HG03139 (cell line): ENCODE results near the gene PPP1R8.

Experiments
- ATAC-seq: cut with Tn5 transposase; IDR thresholded peaks from one replicate; pipeline ENCODE4 v1.9.1; 2021; ENCODE audit not compliant: unreplicated experiment

Gene PPP1R8

GRCh38 chr1:27889506-27889905 lies 58.9 kb downstream of the PPP1R8 start:
- ATAC-seq = no peak

GRCh38 chr1:27891196-27891889 lies 60.8 kb downstream of the PPP1R8 start:
- ATAC-seq = peak; percentile 39

- no peak for ATAC-seq
Measured at GRCh38 chr1:27894521-27894920, 63.9 kb downstream of the PPP1R8 start.
